HTERT RPE-1 (cell line): Measurements from ENCODE around the gene CCR3.

Experiments
- in situ Hi-C: fragments of 300-500 bp; cut with MboI; formaldehyde crosslinking; loops from 4 replicates; pipeline ENCODE4 v1.14.3; 2020; ENCODE audit warnings: low sequenced_read_pairs

Gene CCR3

DNA sequence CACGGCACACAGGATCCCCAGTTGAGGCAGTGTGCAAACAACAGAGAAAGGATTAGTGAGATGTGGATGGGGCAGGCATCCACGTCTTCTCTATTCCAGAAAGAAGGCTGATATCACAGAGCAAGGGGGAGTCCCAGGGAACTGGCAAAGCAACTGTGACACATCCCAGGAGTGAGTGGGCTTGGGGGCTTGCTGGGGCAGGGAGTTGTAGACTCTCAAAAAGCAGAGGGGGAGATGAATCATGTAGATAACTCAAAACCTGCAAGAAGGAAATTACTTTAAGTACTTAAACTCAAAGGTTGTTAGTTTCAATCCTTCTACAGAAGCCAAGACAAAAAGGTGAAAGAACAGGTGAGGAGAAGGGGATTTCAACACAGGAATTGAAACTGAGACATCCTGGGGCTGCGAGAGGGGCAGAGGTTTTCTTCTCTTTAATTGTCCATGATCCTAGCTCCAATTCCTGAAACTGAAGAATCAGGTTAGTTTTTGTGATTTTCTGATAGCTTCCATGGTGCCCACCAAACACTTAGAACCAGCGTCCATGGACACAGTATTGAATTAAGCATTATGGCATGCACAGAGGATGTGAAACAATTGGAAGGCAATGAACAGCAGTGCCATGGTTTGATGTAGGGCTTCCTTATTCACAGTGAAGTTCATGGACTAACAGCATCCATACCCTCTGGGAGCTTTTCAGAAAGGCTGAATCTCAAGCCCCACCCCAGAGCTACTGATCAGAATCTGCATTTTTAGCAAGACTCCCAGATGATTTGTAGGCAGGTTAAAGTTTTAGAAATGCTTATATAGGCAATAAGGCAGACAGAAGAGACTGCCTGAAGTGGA is 52.0 kb downstream of the CCR3 start:
- in situ Hi-C loops: no loop called here

DNA sequence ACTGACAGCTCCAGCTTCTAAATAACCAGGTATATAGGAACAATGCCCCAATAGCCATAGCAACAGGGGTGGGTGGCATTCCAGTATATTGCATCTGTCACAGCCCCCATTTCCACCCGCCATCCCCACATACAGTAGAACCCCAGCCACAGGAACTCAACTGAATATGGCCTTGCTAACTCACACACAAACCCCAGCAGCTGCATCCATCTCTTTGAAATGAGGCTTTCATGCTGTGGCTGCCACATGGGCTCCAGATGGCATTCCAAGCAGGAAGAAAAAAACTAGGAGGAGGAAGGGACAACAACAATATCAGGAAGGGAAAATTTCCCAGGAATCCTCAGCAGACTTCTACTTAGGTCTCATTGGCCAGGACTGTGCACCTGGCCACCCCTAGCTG is 54.6 kb downstream of the CCR3 start:
- in situ Hi-C loops: no loop called here

DNA sequence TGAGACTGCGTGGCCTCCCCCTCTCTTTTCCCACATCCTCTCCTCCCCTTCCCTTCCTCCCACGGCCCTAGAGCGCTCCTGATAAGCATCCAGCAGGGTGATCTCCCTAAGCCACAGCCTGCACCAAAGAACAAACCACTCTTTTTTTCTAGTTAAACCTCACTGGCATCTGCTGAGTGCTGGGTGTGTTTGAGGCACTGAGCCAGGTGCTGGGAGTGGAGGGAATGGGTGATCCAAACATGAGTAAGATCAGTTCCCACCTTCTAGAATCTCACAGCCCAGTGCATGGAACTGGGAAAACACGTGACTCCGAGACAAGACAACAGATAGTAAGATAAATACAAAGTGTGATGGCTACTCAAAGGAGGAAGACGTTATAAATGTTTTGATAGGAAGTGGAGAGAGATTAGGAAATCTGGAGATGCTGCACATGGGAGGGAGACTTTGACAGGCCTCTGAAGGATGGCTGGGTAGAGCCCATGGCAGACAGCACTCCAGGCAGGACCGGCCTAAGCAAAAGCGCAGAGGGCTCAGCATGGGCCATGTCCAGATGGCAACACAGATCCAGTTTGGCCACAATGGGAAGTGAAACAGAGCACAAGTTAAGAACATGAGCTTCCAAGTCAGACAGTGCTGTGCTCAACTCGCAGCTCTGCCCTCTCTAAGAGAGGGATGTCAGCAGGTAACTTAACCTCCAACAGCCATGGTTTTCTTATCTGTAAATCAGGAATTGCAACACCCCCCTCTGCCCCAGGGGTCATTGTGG is 55.6 kb downstream of the CCR3 start:
- in situ Hi-C loops: no loop called here

DNA sequence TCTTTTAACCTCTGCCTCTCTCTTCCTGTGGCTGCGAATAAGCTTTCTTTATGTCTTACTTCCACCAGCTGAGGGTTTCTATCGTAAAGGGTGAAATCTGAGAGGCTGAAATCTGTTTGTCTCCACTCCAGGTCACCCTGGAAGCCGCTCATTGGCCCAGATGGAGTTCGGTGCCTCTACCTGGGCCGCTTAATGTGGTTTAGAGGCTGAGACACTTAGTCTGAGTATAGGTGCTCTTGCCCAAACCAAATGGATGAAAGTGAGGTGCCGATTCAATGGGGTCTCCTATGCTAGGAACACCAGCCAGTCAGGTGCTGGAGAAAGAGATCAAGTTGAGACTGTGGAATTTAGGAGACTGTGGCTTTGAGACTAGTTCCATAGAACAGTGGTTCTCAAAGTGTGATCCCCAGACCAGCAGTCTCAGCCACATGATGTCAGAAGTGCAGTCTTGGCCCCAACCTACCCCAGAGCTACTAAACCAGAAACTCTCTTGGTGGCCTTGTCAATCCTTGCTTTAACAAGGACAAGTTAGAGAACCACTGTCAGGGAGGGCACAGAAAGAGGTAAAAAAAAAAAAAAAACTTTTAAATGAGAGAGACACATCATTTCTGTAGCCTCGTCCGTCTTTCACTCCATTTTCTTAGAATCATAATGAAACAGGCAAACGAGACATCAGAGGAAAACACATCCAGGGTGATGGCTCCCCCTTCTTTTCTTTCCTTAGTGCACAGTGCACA is 56.8 kb downstream of the CCR3 start:
- in situ Hi-C loops: no loop called here

DNA sequence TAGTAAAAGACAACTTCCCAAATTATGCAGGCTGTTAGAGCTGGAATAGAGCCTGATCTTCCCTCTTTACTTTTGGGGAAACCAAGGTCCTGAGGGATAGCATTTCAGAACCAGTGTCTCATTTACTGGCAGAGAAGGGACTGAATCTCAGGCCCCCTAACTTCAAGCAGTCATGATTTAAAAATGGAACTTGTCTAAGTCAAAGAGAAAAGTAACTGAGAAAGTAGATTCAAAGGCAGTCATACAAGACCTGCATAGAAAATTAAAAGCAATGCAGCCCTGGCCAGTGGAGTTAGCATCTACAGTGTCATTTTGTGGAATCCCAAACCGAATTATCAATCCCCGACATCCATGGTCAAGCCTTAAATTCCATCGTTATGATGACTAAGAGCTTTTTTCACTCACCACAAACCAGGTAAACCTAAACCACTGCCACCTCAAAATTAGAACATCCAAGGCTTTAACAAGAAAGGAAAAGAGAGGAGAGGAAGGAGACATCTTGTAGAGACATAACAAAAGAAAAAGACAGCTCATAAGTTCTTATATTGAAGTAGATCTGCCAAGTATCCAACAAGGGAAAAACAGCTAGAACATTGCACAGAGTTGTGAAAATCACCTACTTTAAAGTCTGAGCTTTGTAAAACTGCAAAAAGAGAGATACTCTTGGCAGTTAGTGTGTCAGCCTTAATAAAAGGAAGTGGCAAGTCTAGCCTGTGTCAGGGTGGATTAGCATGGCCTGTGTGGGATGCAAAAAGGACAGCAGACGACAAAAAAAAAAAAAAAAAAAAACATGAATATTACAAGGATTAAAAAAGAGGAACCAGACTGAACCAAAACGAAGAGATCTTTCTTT is 57.6 kb downstream of the CCR3 start:
- in situ Hi-C loops: no loop called here

DNA sequence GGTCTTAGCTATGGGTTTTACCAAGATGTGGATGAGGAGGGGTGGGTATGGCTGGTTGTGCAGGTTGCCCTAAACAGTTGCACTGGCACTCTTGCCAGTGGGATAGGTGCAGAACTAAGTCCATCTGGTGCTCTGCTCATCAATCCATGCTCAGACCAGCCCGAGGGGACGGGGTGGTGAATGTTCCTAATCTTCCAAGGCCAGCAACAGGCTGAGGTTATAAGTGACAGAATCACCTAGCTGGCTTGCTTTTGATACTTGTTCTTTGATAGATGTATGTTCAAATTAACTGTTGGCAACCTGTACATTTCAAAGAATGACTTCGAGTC is 58.2 kb downstream of the CCR3 start:
- in situ Hi-C loops: no loop called here

DNA sequence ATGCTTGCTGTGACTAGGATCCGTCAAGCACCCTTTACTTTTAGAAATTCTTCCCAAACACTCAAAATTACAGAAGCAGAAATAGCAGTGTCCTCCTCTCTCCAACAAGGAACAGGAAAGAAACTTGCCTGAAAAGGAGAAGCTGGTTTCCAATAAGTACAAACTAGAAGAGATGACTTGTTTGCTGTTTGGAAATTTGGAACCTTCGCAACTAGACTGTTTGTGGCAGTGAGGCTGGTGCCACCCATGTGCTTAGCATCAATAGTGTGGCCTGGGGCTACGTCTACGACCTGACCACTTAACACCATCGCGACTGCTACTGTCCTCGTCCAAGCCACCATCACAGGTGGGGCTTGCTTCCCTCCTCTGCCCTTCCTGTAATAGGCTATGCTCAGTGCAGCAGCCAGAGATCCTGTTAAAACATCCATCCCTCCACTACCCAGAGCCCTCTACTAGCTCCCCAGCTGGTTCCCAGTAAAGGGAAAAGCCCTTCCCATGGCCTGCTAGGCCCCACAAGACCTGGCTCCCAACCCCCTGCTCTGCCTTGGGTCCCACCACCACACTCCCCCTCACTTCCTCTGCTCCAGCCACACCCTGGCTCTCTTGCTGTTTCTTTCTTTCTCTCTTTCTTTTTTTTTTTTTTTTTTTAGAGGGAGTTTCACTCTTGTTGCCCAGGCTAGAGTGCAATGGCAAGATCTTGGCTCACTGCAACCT is 59.0 kb downstream of the CCR3 start:
- in situ Hi-C loops: no loop called here

DNA sequence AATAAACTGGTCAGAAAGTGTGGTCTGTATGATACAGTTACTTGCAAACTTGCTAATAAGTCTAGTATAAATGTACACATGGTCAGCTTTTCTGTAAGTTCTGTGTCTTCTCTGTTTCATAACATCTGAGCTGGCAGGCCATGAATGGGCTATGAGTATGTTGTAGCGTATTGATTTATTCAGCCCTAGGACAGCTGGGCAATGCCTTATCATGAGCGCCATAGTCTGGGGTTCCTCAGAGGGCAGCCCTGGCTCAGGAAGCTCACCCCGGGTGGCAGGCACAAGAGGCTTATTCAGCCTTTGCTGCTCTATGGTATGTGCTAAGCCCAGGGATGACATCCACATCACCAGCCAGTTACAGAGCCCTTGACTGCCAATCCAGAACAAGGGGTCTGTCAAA is 61.0 kb downstream of the CCR3 start:
- in situ Hi-C loops: no loop called here

DNA sequence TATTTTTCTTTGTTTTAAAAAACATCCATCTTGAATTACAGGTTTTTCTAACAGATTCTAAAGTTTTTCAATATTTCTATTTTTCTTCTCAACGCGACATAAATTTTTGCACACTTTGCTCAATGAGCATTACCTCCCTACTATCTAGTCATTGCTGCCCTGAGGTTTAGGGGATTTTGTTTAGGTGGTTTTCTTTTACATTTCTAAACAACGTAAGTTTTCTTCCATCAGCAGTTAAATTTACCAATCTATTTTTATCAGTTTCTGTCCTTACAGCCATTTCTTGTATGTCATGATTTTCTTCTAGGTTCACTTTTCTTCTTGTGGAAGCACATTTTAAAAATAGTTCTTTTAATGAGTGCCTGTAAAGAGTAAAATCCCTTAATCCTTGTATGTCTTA is 62.5 kb downstream of the CCR3 start:
- in situ Hi-C loops: no loop called here

DNA sequence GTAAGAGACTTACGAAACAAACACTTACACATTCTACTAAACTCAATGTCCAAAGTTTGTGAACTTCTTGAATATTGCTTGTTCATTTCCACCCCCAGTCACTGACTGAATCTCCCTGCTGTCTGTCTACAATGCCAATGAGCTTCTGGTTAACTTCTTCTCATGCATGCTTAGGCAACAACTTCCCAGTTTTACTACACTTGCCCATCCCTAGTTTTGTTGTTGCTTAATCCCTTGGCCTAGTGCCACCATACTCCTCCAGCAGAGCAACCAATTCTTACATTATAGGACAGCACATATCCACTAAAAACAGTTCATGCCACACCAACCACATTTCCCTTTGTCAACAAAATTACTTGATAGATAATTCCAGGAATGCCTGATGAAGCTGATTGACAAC is 70.7 kb downstream of the CCR3 start:
- in situ Hi-C loops: no loop called here

DNA sequence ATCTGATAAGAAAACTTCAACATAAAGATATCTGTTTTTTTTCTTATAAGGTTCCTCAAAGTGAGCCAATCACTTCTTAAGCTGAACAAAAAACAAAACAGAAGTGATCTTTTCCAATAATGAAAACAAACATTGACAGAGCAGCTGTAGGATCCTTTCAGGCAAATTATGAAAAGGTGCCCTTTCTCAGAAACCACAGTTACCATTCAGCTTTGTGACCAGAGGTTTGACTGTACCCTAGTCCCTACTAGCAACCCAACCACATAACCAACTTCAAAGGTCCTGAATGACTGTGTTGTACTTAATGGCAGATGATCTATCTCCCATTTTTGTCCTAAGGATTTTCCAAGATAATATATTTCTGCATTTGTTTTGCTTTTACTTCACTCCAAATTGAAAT is 72.3 kb downstream of the CCR3 start:
- in situ Hi-C loops: no loop called here

DNA sequence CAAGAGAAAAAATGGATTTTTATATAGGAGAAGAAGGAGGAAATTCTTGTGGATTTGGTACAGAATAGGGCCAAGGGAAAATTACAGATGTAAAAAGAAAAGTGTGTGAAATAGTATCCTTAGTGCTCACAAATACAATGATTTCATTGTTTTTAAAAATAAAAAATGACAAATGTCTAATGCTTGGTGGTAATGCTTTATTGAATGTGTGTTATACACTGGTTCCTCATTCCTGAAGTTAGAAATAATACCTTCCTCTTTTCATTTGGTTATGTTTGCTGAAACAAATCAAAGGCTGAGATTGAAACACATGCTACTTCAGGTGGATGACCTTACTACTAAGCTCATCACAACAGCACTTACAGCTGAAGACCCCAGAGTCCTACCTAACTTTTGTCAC is 73.9 kb downstream of the CCR3 start:
- in situ Hi-C loops: no loop called here
